Activated T-helper 2 cell treated with anti-CD3 and anti-CD28 coated beads, Interferon-gamma antibody, Interleukin-2, Interleukin-4, amounts not matched to agents 10 μg/mL and 5 μg/mL and 100 μg/mL, durations not matched to agents 14 hours and 24 hours and 36 hours (primary cell): ENCODE data around the gene CSDE1. TPM values are rescaled to one million over a fixed set of nuclear protein-coding genes. Genes with fewer than 3 reads are reported as not detected.

Source experiments
- DNase-seq: peaks from one replicate; pipeline ENCODE4 v3.0.0; 2021; ENCODE audit warnings: low spot score
- H3K27ac Mint-ChIP-seq: one replicate; pipeline ENCODE4 v1.8.0; 2021; ENCODE audit warnings: mixed read lengths
- H3K27me3 Mint-ChIP-seq: one replicate; pipeline ENCODE4 v1.8.0; 2021; ENCODE audit warnings: low read depth, mixed read lengths
- H3K36me3 Mint-ChIP-seq: one replicate; pipeline ENCODE4 v1.8.0; 2021; ENCODE audit warnings: low read depth, mixed read lengths
- H3K4me1 Mint-ChIP-seq: one replicate; pipeline ENCODE4 v1.8.0; 2021; ENCODE audit warnings: low read depth, mixed read lengths
- H3K4me3 Mint-ChIP-seq: one replicate; pipeline ENCODE4 v1.8.0; 2021; ENCODE audit warnings: low read depth, mild to moderate bottlenecking, moderate library complexity, mixed read lengths
- H3K9me3 Mint-ChIP-seq: one replicate; pipeline ENCODE4 v1.8.0; 2021; ENCODE audit warnings: mixed read lengths
- intact Hi-C: fragments of 100-400 bp; cut with micrococcal nuclease; formaldehyde crosslinking; loops from one replicate; pipeline ENCODE4 v1.15.1; 2023
- total RNA-seq: library from RNA; stranded (reverse); gene quantifications from 2 replicates; pipeline ENCODE4 v1.2.3, GENCODE V29; 2022

The CSDE1 gene
- total RNA-seq, 1 donor from 2014 or later = 411 TPM

DNA sequence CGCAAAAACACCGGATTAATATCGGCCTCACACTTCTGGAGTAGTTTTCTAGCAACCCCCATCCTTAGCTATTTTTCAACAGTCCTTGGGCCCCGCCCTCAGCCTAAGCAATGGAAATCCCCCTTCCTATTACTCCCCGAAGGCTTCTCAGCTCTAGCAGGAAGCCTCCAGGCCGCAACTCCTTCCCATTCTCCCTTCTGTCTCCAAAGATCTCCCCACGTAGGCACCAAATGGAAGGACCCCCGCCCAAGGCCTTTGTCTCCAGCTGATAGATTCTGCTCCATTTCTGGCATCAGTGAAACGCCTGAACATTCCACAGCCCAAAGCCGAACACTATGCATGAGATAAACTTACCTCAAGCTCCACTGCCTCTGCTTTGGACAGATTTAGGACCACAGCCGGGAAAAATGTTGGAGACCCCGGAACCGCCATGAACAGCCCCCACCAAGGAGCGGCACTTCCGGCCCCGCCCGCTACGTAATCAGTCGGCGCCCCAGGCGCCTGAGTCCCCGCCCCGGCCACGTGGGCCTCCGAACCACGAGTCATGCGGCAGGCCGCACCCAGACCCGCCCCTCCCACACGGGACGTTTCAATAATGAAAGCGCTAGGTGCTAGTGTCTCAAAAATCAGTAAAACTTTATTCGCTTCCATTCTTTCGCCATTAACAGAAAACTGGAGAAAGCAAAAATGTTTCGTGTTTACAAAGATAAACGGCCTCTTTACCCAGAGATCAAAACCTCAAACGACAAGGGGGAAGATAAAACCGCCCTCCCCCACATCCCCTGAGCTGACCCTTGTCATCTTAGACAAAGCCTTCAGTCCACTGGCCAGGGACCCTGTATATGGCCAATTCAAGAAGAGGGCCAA, 41.2 kb downstream of the CSDE1 start, which contains the start of gene NRAS:
NRAS (minus strand) TSS at position 468 of the 867 bp plus-strand sequence. CDS start 611 bp downstream, outside the sequence.
- H3K27me3 Mint-ChIP-seq = no peaks in the 10 kb centered on the region
- H3K9me3 Mint-ChIP-seq = no peaks in the 10 kb centered on the region
- H3K4me3 Mint-ChIP-seq = peak within 1 kb of the TSS; percentile 95
- H3K36me3 Mint-ChIP-seq = peaks cover 76% of the 10 kb centered on the region
- peak; percentile 92 for DNase-seq
- intact Hi-C loops = loop anchor here (1.0 to 10.0 kb wide), 5 partner anchors 41 to 372 kb away; partner anchors contain the start of genes BCAS2, CSDE1, DENND2C and SIKE1
- H3K27ac Mint-ChIP-seq = peak within 1 kb of the TSS; percentile 93
- H3K4me1 Mint-ChIP-seq = peaks cover 26% of the 10 kb centered on the region

- Mint-ChIP-seq H3K27ac (peak overlapping the region; percentile 93), H3K36me3 (peaks cover 71% of the 10 kb centered on the region), H3K27me3 (no peaks in the 10 kb centered on the region), H3K9me3 (no peaks in the 10 kb centered on the region), H3K4me3 (peak overlapping the region; percentile 95), H3K4me1 (peaks cover 26% of the 10 kb centered on the region)
- DNase-seq = no peak
- intact Hi-C loops = loop anchor here (1.0 to 10.0 kb wide), 5 partner anchors 41 to 371 kb away; partner anchors contain the start of genes BCAS2, CSDE1, DENND2C and SIKE1
Measured at GRCh38 chr1:114715952-114716303, 41.9 kb downstream of the CSDE1 start.

- Mint-ChIP-seq H3K9me3 (no peaks in the 10 kb centered on the region), H3K4me3 (no peak overlapping the region), H3K27me3 (no peaks in the 10 kb centered on the region), H3K4me1 (peaks cover 13% of the 10 kb centered on the region), H3K36me3 (peaks cover 64% of the 10 kb centered on the region), H3K27ac (no peak overlapping the region)
- DNase-seq = no peak
- intact Hi-C loops = loop anchor here (10.0 kb wide), 1 partner anchor 368 kb away; no protein-coding TSS in a partner anchor
Measured at GRCh38 chr1:114712977-114713376, 44.8 kb downstream of the CSDE1 start.

DNA sequence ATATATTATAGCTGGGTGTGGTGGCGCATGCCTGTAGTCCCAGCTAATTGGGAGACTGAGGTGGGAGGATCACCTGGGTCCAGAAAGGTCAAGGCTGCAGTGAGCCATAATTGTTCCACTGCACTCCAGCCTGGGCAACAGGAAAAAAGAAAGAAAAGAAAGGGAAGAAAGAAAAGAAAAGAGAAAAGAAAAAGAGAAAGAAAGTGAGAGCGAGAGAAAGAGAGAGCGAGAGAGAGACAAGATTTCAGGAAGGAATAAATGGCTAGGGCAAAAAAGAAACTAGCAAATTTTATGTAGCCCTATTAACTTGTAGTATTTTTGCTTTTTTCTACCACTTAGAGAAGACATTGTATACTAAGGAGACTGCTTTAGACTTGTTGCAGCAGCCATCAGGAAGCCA, 47.4 kb downstream of the CSDE1 start:
- no peaks in the 10 kb centered on the region for H3K27me3 Mint-ChIP-seq
- intact Hi-C loops = loop anchor here (10.0 kb wide), 1 partner anchor 366 kb away; no protein-coding TSS in a partner anchor
- H3K27ac Mint-ChIP-seq = no peak overlapping the region
- H3K9me3 Mint-ChIP-seq = no peaks in the 10 kb centered on the region
- H3K36me3 Mint-ChIP-seq = peaks cover 62% of the 10 kb centered on the region
- no peak overlapping the region for H3K4me3 Mint-ChIP-seq
- no peak for DNase-seq
- peaks cover 6% of the 10 kb centered on the region for H3K4me1 Mint-ChIP-seq

GRCh38 chr1:114707604-114708003, 50.2 kb downstream of the CSDE1 start:
- Mint-ChIP-seq H3K36me3 (peaks cover 57% of the 10 kb centered on the region), H3K4me1 (no peaks in the 10 kb centered on the region), H3K9me3 (no peaks in the 10 kb centered on the region), H3K4me3 (no peak overlapping the region), H3K27me3 (no peaks in the 10 kb centered on the region), H3K27ac (no peak overlapping the region)
- intact Hi-C loops = no loop called here
- no peak for DNase-seq

DNA sequence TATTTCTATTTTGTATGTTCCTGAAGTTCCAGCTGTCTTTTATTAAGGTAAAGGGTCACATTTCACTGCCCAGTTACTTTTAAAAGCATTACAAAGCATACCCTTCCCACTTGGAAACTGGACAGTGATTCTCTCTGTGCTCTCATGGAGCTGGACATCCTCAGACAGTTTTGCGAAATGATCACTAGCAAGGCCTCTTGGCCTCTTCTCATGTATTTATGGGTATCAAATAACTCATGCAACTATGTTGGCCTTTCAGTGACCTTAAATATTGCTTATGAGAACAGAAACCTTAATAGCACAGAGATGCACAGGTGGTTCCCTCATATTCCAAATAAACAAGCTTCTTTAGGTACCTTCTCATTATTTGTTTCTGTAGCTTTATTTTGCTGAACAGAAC, 54.5 kb downstream of the CSDE1 start:
- Mint-ChIP-seq H3K4me3 (no peak overlapping the region), H3K27ac (no peak overlapping the region), H3K9me3 (no peaks in the 10 kb centered on the region), H3K27me3 (peaks cover 1% of the 10 kb centered on the region), H3K36me3 (peaks cover 30% of the 10 kb centered on the region), H3K4me1 (no peaks in the 10 kb centered on the region)
- DNase-seq = no peak
- intact Hi-C loops = no loop called here

DNA sequence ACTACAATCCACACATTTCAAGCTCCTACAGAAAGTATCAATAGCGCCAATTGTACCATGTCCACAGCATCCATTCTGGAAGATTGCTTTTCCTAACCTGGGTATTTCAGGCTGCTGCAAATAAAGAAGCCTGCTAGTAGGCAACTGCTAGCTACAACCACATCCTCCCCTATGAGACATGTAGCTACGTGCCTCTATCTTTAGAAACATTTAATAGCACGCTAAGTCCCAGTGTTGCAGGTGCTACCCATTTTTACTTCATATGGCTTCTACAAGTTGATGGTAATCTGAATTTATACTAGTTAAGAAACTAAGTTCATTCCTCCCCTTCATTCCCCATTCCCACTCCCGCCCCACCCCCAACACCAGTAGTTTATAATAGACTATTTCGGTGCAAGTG, 55.0 kb downstream of the CSDE1 start:
- Mint-ChIP-seq H3K9me3 (no peaks in the 10 kb centered on the region), H3K4me1 (no peaks in the 10 kb centered on the region), H3K36me3 (peaks cover 27% of the 10 kb centered on the region), H3K27me3 (peaks cover 1% of the 10 kb centered on the region), H3K4me3 (no peak overlapping the region), H3K27ac (no peak overlapping the region)
- DNase-seq = no peak
- intact Hi-C loops = no loop called here

DNA sequence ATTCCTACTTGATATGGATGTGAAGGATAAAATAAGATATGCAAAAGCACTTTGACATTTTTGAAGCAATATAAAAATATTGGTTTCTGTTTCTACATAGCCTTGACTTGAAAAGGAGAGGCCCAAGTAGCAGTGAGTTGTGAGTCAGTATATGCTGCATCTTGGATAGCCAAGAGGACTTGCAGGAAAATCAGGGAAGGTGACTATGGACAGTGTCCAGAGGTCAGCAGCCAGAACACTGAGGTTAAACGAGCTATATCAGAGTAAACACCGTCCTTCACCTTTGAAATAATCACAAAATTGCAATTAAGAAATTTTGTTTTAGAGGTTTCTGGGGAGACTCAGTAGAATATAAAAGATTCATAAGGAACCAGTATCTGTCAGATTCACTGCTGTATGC, 55.9 kb downstream of the CSDE1 start:
- no peak overlapping the region for H3K4me3 Mint-ChIP-seq
- H3K27me3 Mint-ChIP-seq = peaks cover 3% of the 10 kb centered on the region
- peaks cover 19% of the 10 kb centered on the region for H3K36me3 Mint-ChIP-seq
- intact Hi-C loops = no loop called here
- no peaks in the 10 kb centered on the region for H3K9me3 Mint-ChIP-seq
- DNase-seq = no peak
- no peaks in the 10 kb centered on the region for H3K4me1 Mint-ChIP-seq
- no peak overlapping the region for H3K27ac Mint-ChIP-seq

DNA sequence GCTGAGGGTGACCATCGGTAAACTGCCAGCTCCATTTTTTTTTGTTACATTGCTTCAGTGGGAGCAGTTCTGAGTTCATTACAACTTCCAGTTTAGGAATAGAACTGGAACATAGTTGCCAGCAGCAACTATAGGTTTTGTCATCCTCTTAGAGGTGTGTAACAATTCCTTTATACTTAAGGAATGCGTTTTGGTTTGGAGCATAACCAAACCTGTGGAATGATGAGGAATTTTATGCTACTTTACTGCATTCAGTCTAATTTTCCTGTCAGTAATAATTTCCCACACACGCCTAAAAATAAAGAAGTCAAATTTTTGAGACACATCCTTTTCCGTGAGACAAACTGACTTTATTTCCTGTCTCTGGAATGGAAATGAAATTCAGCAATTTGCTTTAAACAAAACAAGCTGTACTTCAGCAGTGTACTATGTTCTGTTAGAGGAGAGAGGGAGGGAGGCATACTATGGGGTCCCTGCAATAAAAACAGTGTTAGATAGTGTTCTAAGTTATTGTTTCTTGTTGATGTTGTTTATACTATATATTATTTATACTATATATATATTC, 57.7 kb downstream of the CSDE1 start:
- H3K27me3 Mint-ChIP-seq = peaks cover 7% of the 10 kb centered on the region
- H3K36me3 Mint-ChIP-seq = peaks cover 5% of the 10 kb centered on the region
- intact Hi-C loops = no loop called here
- H3K4me3 Mint-ChIP-seq = no peak overlapping the region
- H3K9me3 Mint-ChIP-seq = no peaks in the 10 kb centered on the region
- no peak overlapping the region for H3K27ac Mint-ChIP-seq
- H3K4me1 Mint-ChIP-seq = no peaks in the 10 kb centered on the region
- DNase-seq = no peak

GRCh38 chr1:114696810-114697209, 61.0 kb downstream of the CSDE1 start:
- Mint-ChIP-seq H3K9me3 (no peaks in the 10 kb centered on the region), H3K27ac (no peak overlapping the region), H3K27me3 (peaks cover 7% of the 10 kb centered on the region), H3K4me1 (no peaks in the 10 kb centered on the region), H3K36me3 (no peaks in the 10 kb centered on the region), H3K4me3 (no peak overlapping the region)
- intact Hi-C loops = no loop called here
- no peak for DNase-seq

- no peaks in the 10 kb centered on the region for H3K9me3 Mint-ChIP-seq
- H3K27ac Mint-ChIP-seq = no peak within 1 kb of the TSS
- no peak for DNase-seq
- no peaks in the 10 kb centered on the region for H3K4me1 Mint-ChIP-seq
- no peak within 1 kb of the TSS for H3K4me3 Mint-ChIP-seq
- H3K27me3 Mint-ChIP-seq = peaks cover 7% of the 10 kb centered on the region
- H3K36me3 Mint-ChIP-seq = no peaks in the 10 kb centered on the region
- intact Hi-C loops = no loop called here
Measured at GRCh38 chr1:114695430-114696058, 62.2 kb downstream of the CSDE1 start, which contains the start of gene AMPD1. TSS of gene AMPD1 (minus strand) at chr1:114695546. CDS start at chr1:114695471, 75 bp downstream.

- Mint-ChIP-seq H3K36me3 (no peaks in the 10 kb centered on the region), H3K27me3 (peaks cover 9% of the 10 kb centered on the region), H3K4me1 (no peaks in the 10 kb centered on the region), H3K9me3 (no peaks in the 10 kb centered on the region), H3K4me3 (no peak overlapping the region), H3K27ac (no peak overlapping the region)
- intact Hi-C loops = no loop called here
- no peak for DNase-seq
Measured at GRCh38 chr1:114694540-114695310, 63.1 kb downstream of the CSDE1 start.
